Endometrial microvascular endothelial cells (primary cell): ENCODE data around the gene JCHAIN. TPM values are rescaled to one million over a fixed set of nuclear protein-coding genes. Genes with fewer than 3 reads are reported as not detected.

Experiments
- in situ Hi-C: cut with HindIII; loops from 2 replicates; pipeline ENCODE4 v1.10.0; 2017; ENCODE audit warnings: low sequenced_read_pairs, low pct_unique_long_range_greater_than_20kb; ENCODE audit errors: inconsistent ontology term
- total RNA-seq: library from RNA; depleted of rRNA; stranded (reverse); fragments of >200 nt; gene quantifications from one replicate; pipeline ENCODE4 v1.2.3, GENCODE V29; 2015; ENCODE audit errors: inconsistent ontology term

JCHAIN gene
- total RNA-seq, 1 donor from 2014 or later, result not detected

- in situ Hi-C loops, result no loop called here
These were observed 58.9 kb downstream of the JCHAIN start for GRCh38 chr4:70607334-70607853.

GRCh38 chr4:70606459-70606858 is 59.8 kb downstream of the JCHAIN start:
- in situ Hi-C loops, result no loop called here

Other genes starting within 250 kb of the JCHAIN start
- gene MUC7, start 194.3 kb downstream of the JCHAIN start, total RNA-seq, result not detected
- not detected for gene AMTN, start 147.9 kb downstream of the JCHAIN start, total RNA-seq
- gene AMBN, start 74.3 kb downstream of the JCHAIN start, total RNA-seq, result not detected
- not detected for gene ENAM, start 37.8 kb downstream of the JCHAIN start, total RNA-seq
- gene UTP3, start 22.0 kb upstream of the JCHAIN start, total RNA-seq, result 23.7 TPM
- 9.7 TPM for gene RUFY3, start 55.5 kb upstream of the JCHAIN start, total RNA-seq
- 67.6 TPM for gene GRSF1, start 173.4 kb upstream of the JCHAIN start, total RNA-seq
- 14.1 TPM for gene MOB1B, start 235.9 kb upstream of the JCHAIN start, total RNA-seq